H9 (cell line): ENCODE measurements around the gene KCNG2. TPM values are rescaled to one million over a fixed set of nuclear protein-coding genes. Genes with fewer than 3 reads are reported as not detected.

Experiments used
- DNase-seq: peaks from one replicate; pipeline ENCODE4 v3.0.0-alpha.2; 2017
- H2AFZ ChIP-seq: one replicate; pipeline ENCODE4 v1.6.1; 2013; ENCODE audit warnings: mild to moderate bottlenecking, low read length, control low read depth, moderate library complexity
- H2AK5ac ChIP-seq: 2 replicates; pipeline ENCODE4 v1.6.1; 2013; ENCODE audit warnings: low read length, control low read depth, mixed read lengths; ENCODE audit not compliant: insufficient read length
- H2BK120ac ChIP-seq: one replicate; pipeline ENCODE4 v1.6.1; 2013; ENCODE audit warnings: low read depth, mild to moderate bottlenecking, low read length, control low read depth, inconsistent platforms; ENCODE audit not compliant: poor library complexity, severe bottlenecking
- H2BK12ac ChIP-seq: 2 replicates; pipeline ENCODE4 v1.6.1; 2013; ENCODE audit warnings: low read length, control low read depth, mixed read lengths, low read depth; ENCODE audit not compliant: insufficient read length
- H2BK15ac ChIP-seq: 2 replicates; pipeline ENCODE4 v1.6.1; 2013; ENCODE audit warnings: low read depth, low read length, control low read depth
- H2BK20ac ChIP-seq: one replicate; pipeline ENCODE4 v1.6.1; 2013; ENCODE audit warnings: low read depth, mild to moderate bottlenecking, low read length, control low read depth, inconsistent platforms; ENCODE audit not compliant: poor library complexity, severe bottlenecking
- H2BK5ac ChIP-seq: 2 replicates; pipeline ENCODE4 v1.6.1; 2013; ENCODE audit warnings: low read length, control low read depth, mixed read lengths; ENCODE audit not compliant: insufficient read length
- H3K14ac ChIP-seq: 2 replicates; pipeline ENCODE4 v1.6.1; 2013; ENCODE audit warnings: low read length, control low read depth; ENCODE audit not compliant: insufficient read depth
- H3K18ac ChIP-seq: 2 replicates; pipeline ENCODE4 v1.6.1; 2013; ENCODE audit warnings: low read depth, mild to moderate bottlenecking, mixed read lengths, low read length, control low read depth; ENCODE audit not compliant: insufficient read length
- H3K23ac ChIP-seq: 2 replicates; pipeline ENCODE4 v1.6.1; 2013; ENCODE audit warnings: low read length, control low read depth, mixed read lengths, low read depth; ENCODE audit not compliant: insufficient read length
- H3K23me2 ChIP-seq: 2 replicates; pipeline ENCODE4 v1.6.1; 2013; ENCODE audit warnings: low read depth, mild to moderate bottlenecking, mixed read lengths, low read length, control low read depth; ENCODE audit not compliant: insufficient read length, poor library complexity, severe bottlenecking
- H3K27ac ChIP-seq: 2 replicates; pipeline ENCODE4 v1.5.1; 2013; ENCODE audit warnings: low read length, control low read depth, mixed read lengths, low read depth; ENCODE audit not compliant: insufficient read length
- H3K27me3 ChIP-seq: 2 replicates; pipeline ENCODE4 v1.6.1; 2013; ENCODE audit warnings: low read length, control low read depth, inconsistent platforms; ENCODE audit not compliant: insufficient read depth
- H3K4ac ChIP-seq: 2 replicates; pipeline ENCODE4 v1.6.1; 2013; ENCODE audit warnings: low read depth, mild to moderate bottlenecking, control low read depth, inconsistent platforms, low read length, moderate library complexity
- H3K4me1 ChIP-seq: 2 replicates; pipeline ENCODE4 v1.6.1; 2013; ENCODE audit warnings: low read length, control low read depth, inconsistent platforms; ENCODE audit not compliant: insufficient read depth
- H3K4me2 ChIP-seq: 2 replicates; pipeline ENCODE4 v1.6.1; 2013; ENCODE audit warnings: low read length, control low read depth, mixed read lengths; ENCODE audit not compliant: insufficient read length, insufficient read depth
- H3K56ac ChIP-seq: 2 replicates; pipeline ENCODE4 v1.6.1; 2013; ENCODE audit warnings: low read depth, mild to moderate bottlenecking, mixed read lengths, low read length, control low read depth; ENCODE audit not compliant: insufficient read length
- H3K79me1 ChIP-seq: 2 replicates; pipeline ENCODE4 v1.6.1; 2013; ENCODE audit warnings: low read depth, mild to moderate bottlenecking, moderate library complexity, low read length, control low read depth, inconsistent platforms; ENCODE audit not compliant: insufficient read depth, poor library complexity, severe bottlenecking
- H3K79me2 ChIP-seq: 2 replicates; pipeline ENCODE4 v1.6.1; 2013; ENCODE audit warnings: low read length, control low read depth, inconsistent platforms; ENCODE audit not compliant: insufficient read depth
- H3K9ac ChIP-seq: 2 replicates; pipeline ENCODE4 v1.6.1; 2013; ENCODE audit warnings: low read length, control low read depth, mixed read lengths; ENCODE audit not compliant: insufficient read length; ENCODE audit errors: extremely low read depth
- H3K9me3 ChIP-seq: one replicate; pipeline ENCODE4 v1.6.1; 2013; ENCODE audit warnings: low read depth, low read length, inconsistent platforms; ENCODE audit not compliant: control insufficient read depth
- H3T11ph ChIP-seq: one replicate; pipeline ENCODE4 v1.6.1; 2013; ENCODE audit warnings: mild to moderate bottlenecking, low read length, control low read depth, inconsistent platforms
- H4K20me1 ChIP-seq: one replicate; pipeline ENCODE4 v1.6.1; 2013; ENCODE audit not compliant: control insufficient read depth, insufficient read length, insufficient read depth
- H4K5ac ChIP-seq: 2 replicates; pipeline ENCODE4 v1.6.1; 2013; ENCODE audit warnings: low read depth, mild to moderate bottlenecking, mixed read lengths, low read length, control low read depth; ENCODE audit not compliant: insufficient read length
- H4K8ac ChIP-seq: replicated peaks from 2 replicates; pipeline ENCODE4 v1.6.1; 2013; ENCODE audit warnings: low read length, control low read depth, mixed read lengths, low read depth; ENCODE audit not compliant: insufficient read length
- H4K91ac ChIP-seq: 2 replicates; pipeline ENCODE4 v1.6.1; 2013; ENCODE audit warnings: low read depth, mild to moderate bottlenecking, moderate library complexity, mixed read lengths, low read length, control low read depth; ENCODE audit not compliant: insufficient read length
- H3K27ac Mint-ChIP-seq, 3 experiments: 2 replicates in 2 of 3; 3 replicates in 1 of 3; pipeline ENCODE4 v1.8.0; 2020 to 2021; ENCODE audit warnings: mixed read lengths in 3 of 3, mild to moderate bottlenecking in 1 of 3, moderate library complexity in 1 of 3
- H3K27me3 Mint-ChIP-seq: 2 replicates; pipeline ENCODE4 v1.8.0; 2021; ENCODE audit warnings: low read depth, mild to moderate bottlenecking, moderate library complexity, mixed read lengths
- H3K36me3 Mint-ChIP-seq, 3 experiments: 2 replicates in 2 of 3; 3 replicates in 1 of 3; pipeline ENCODE4 v1.8.0; 2020 to 2021; ENCODE audit warnings: low read depth in 3 of 3, mixed read lengths in 3 of 3; ENCODE audit not compliant: insufficient read depth in 1 of 3
- H3K4me1 Mint-ChIP-seq, 2 experiments: 2 replicates each; pipeline ENCODE4 v1.8.0; 2020; ENCODE audit warnings: mixed read lengths in 2 of 2
- H3K4me3 Mint-ChIP-seq, 2 experiments: 2 replicates in 1 of 2; 3 replicates in 1 of 2; pipeline ENCODE4 v1.8.0; 2020 to 2021; ENCODE audit warnings: mild to moderate bottlenecking in 2 of 2, mixed read lengths in 2 of 2, moderate library complexity in 1 of 2
- H3K9me3 Mint-ChIP-seq, 2 experiments: 2 replicates in 1 of 2; 3 replicates in 1 of 2; pipeline ENCODE4 v1.8.0; 2020; ENCODE audit warnings: mild to moderate bottlenecking in 2 of 2, mixed read lengths in 2 of 2, moderate library complexity in 1 of 2
- CTCF ChIP-seq: fragments of 200-600 bp; sonication (generic); conservative IDR thresholded peaks from 3 replicates; pipeline ENCODE4 v1.8.0; 2021; ENCODE audit warnings: antibody characterized with exemption, mild to moderate bottlenecking
- WGBS: extraction: QIAGEN DNeasy Blood & Tissue Kit; methylation state at CpG from one replicate; pipeline ENCODE4 v1.1.7; 2013; ENCODE audit warnings: missing lambda C conversion rate, low lambda C conversion rate, mixed read lengths; ENCODE audit not compliant: insufficient read length; ENCODE audit errors: extremely low coverage; 5-methylcytosine and 5-hydroxymethylcytosine counted together
- total RNA-seq: library from RNA; stranded (reverse); gene quantifications from 2 replicates; pipeline ENCODE4 v1.2.1, GENCODE V29; 2021

KCNG2 gene
- total RNA-seq, 1 experiment from 2014 or later: 0.15 TPM

- peaks cover 0 to 9% of the 10 kb centered on the region in 2 experiments; a peak in 2 of 4 replicates for H3K4me1 Mint-ChIP-seq
- no peak overlapping the region for H3K4me3 Mint-ChIP-seq
- TF ChIP-seq CTCF: no peak
- Histone ChIP-seq H3K4me2 (no peak overlapping the region), H3K14ac (peak overlapping the region; percentile 9; the same call in 1 of the 2 replicates), H2BK15ac (no peak overlapping the region), H3K23ac (no peak overlapping the region), H2BK20ac (no peak overlapping the region), H3K79me1 (no peaks in the 10 kb centered on the region), H4K5ac (no peak overlapping the region), H4K20me1 (no peaks in the 10 kb centered on the region), H3K27me3 (no peaks in the 10 kb centered on the region), H3K23me2 (no peaks in the 10 kb centered on the region), H2BK5ac (no peak overlapping the region), H3K9me3 (no peaks in the 10 kb centered on the region), H3K56ac (no peak overlapping the region), H2AK5ac (no peak overlapping the region), H4K91ac (no peak overlapping the region), H4K8ac (no peak overlapping the region), H3K4ac (no peak overlapping the region), H3K79me2 (no peaks in the 10 kb centered on the region), H2AFZ (no peak overlapping the region), H3K18ac (no peak overlapping the region), H3T11ph (no peak overlapping the region), H2BK12ac (no peak overlapping the region), H3K4me1 (no peaks in the 10 kb centered on the region), H2BK120ac (no peak overlapping the region), H3K9ac (no peak overlapping the region), H3K27ac (no peak overlapping the region)
- H3K27me3 Mint-ChIP-seq: no peaks in the 10 kb centered on the region; the same call in 1 of the 2 replicates
- no CpG with 5 or more reads among the region's 19 CpGs for WGBS
- H3K36me3 Mint-ChIP-seq: no peaks in the 10 kb centered on the region
- no peaks in the 10 kb centered on the region for H3K9me3 Mint-ChIP-seq
- DNase-seq: no peak
- peak overlapping the region in 1 of 3 experiments; percentile 22; a peak in 1 of 7 replicates for H3K27ac Mint-ChIP-seq
Observed at GRCh38 chr18:79870301-79871025, 72.7 kb downstream of the KCNG2 start.
